SK-N-SH treated with all-trans-retinoic acid at 6 μM for 48 hours (cell line): Measurements from ENCODE around the gene VAV3.

Experiments used
- BACH2 ChIP-seq: fragments of 250-450 bp; sonication (Bioruptor Pico); IDR thresholded peaks from 2 replicates; pipeline ENCODE4 v1.9.0; 2021; ENCODE audit warnings: mild to moderate bottlenecking, borderline replicate concordance
- ESRRG ChIP-seq: fragments of 250-450 bp; sonication (Bioruptor Pico); IDR thresholded peaks from 2 replicates; pipeline ENCODE4 v1.6.1; 2021; ENCODE audit warnings: mild to moderate bottlenecking
- ZFP3 ChIP-seq: fragments of 250-450 bp; sonication (Bioruptor Pico); IDR thresholded peaks from 2 replicates; pipeline ENCODE4 v1.5.0; 2020; ENCODE audit warnings: mild to moderate bottlenecking, moderate library complexity
- ZFP30 ChIP-seq: fragments of 450-650 bp; formaldehyde crosslinking; IDR thresholded peaks from 2 replicates; pipeline ENCODE4 v1.5.0; 2022; ENCODE audit warnings: mild to moderate bottlenecking, moderate library complexity
- ZNF8 ChIP-seq: fragments of 450-650 bp; formaldehyde crosslinking; IDR thresholded peaks from 2 replicates; pipeline ENCODE4 v1.5.0; 2020; ENCODE audit warnings: mild to moderate bottlenecking, moderate library complexity
- TF ChIP-seq, protein P1 (sequence below): fragments of 250-450 bp; sonication (Bioruptor Pico); IDR thresholded peaks from 2 replicates; pipeline ENCODE4 v1.5.1; 2021; ENCODE audit warnings: mild to moderate bottlenecking, moderate library complexity

GRCh38 chr1:107896936-107897335, 68.0 kb downstream of the VAV3 start:
- no peak for TF ChIP-seq ESRRG
- no peak for TF ChIP-seq ZFP30 (CRISPR knock-in tag)
- no peak for TF ChIP-seq ZFP3
- TF ChIP-seq, protein P1, sequence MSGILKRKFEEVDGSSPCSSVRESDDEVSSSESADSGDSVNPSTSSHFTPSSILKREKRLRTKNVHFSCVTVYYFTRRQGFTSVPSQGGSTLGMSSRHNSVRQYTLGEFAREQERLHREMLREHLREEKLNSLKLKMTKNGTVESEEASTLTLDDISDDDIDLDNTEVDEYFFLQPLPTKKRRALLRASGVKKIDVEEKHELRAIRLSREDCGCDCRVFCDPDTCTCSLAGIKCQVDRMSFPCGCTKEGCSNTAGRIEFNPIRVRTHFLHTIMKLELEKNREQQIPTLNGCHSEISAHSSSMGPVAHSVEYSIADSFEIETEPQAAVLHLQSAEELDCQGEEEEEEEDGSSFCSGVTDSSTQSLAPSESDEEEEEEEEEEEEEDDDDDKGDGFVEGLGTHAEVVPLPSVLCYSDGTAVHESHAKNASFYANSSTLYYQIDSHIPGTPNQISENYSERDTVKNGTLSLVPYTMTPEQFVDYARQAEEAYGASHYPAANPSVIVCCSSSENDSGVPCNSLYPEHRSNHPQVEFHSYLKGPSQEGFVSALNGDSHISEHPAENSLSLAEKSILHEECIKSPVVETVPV (CRISPR knock-in tag): no peak
- no peak for TF ChIP-seq ZNF8 (CRISPR knock-in tag)
- no peak for TF ChIP-seq BACH2 (CRISPR knock-in tag)
